SK-N-MC (cell line): ENCODE data around the gene MINK1.

ENCODE experiments used
- DNase-seq: peaks from one replicate; pipeline ENCODE4 v3.0.0-alpha.2; 2011; ENCODE audit warnings: low read depth, low spot score
- H3K27ac ChIP-seq: fragments of 200-600 bp; sonication (generic); 2 replicates; pipeline ENCODE4 v1.5.1; 2016; ENCODE audit warnings: mixed run types
- H3K36me3 ChIP-seq: fragments of 200-600 bp; sonication (generic); 2 replicates; pipeline ENCODE4 v1.6.1; 2017; ENCODE audit warnings: antibody characterized with exemption, low read length, mixed read lengths; ENCODE audit not compliant: insufficient read depth
- H3K4me3 ChIP-seq: fragments of 200-600 bp; sonication (generic); 2 replicates; pipeline ENCODE4 v1.5.1; 2016
- H3K9ac ChIP-seq: fragments of 200-600 bp; sonication (generic); 2 replicates; pipeline ENCODE4 v1.8.0; 2017; ENCODE audit warnings: mixed run types, mixed read lengths; ENCODE audit not compliant: insufficient read length
- H3K9me3 ChIP-seq: fragments of 200-600 bp; sonication (generic); 2 replicates; pipeline ENCODE4 v1.6.1; 2017; ENCODE audit warnings: low read depth, mild to moderate bottlenecking, antibody characterized with exemption, low read length, moderate library complexity, mixed read lengths
- EZH2 ChIP-seq: fragments of 200-600 bp; sonication (generic); IDR thresholded peaks from one replicate; pipeline ENCODE4 v1.6.1; 2017; ENCODE audit warnings: antibody characterized with exemption
- FOXP2 ChIP-seq: optimal IDR thresholded peaks from 2 replicates; pipeline ENCODE3; 2011; ENCODE audit warnings: mild to moderate bottlenecking, moderate library complexity; ENCODE audit not compliant: insufficient read depth; ENCODE audit errors: extremely low read length, control extremely low read depth
- POLR2AphosphoS5 ChIP-seq: IDR thresholded peaks from 2 replicates; pipeline ENCODE4 v1.6.1; 2012; ENCODE audit warnings: mild to moderate bottlenecking, low read depth, low read length, borderline replicate concordance

MINK1 gene

DNA sequence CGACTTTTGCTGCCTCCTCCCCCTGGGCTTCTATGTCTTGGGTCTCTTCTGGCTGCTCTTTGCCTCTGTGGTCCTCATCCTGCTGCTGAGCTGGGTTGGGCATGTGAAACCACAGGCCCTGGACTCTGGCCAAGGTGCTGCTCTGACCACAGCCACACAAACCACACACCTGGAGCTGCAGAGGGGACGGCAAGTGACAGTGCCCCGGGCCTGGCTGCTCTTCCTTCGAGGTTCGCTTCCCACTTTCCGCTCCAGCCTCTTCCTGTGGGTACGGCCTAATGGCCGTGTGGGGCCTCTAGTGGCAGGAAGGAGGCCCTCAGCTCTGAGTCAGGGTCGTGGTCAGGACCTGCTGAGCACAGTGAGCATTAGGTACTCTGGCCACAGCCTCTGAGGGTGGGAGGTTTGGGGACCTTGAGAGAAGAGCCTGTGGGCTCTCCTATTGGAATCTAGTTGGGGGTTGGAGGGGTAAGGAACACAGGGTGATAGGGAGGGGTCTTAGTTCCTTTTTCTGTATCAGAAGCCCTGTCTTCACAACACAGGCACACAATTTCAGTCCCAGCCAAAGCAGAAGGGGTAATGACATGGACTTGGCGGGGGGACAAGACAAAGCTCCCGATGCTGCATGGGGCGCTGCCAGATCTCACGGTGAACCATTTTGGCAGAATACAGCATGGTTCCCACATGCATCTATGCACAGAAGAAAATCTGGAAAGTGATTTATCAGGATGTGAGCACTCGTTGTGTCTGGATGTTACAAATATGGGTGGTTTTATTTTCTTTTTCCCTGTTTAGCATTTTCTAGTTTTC, 101.2 kb downstream of the MINK1 start:
- Histone ChIP-seq H3K9me3 (no peaks in the 10 kb centered on the region), H3K27ac (no peak overlapping the region), H3K36me3 (peaks cover 20% of the 10 kb centered on the region; the same call in 1 of the 2 replicates), H3K4me3 (no peak overlapping the region), H3K9ac (no peak overlapping the region)
- no peak for DNase-seq
- TF ChIP-seq FOXP2, result no peak

- no peak for DNase-seq
- H3K27ac ChIP-seq, result no peak overlapping the region
- H3K36me3 ChIP-seq, result peaks cover 20% of the 10 kb centered on the region; the same call in 1 of the 2 replicates
- TF ChIP-seq EZH2 (no peak), POLR2AphosphoS5 (no peak), FOXP2 (no peak)
- H3K9me3 ChIP-seq, result no peaks in the 10 kb centered on the region
- no peak overlapping the region for H3K9ac ChIP-seq
- H3K4me3 ChIP-seq, result no peak overlapping the region
Observed at GRCh38 chr17:4935650-4936049, 102.5 kb downstream of the MINK1 start.

- no peak for DNase-seq
- Histone ChIP-seq H3K36me3 (peaks cover 20% of the 10 kb centered on the region; the same call in 1 of the 2 replicates), H3K27ac (no peak overlapping the region), H3K9ac (no peak overlapping the region), H3K4me3 (no peak overlapping the region), H3K9me3 (no peaks in the 10 kb centered on the region)
- no peak for TF ChIP-seq EZH2
- TF ChIP-seq POLR2AphosphoS5, result no peak
- no peak for TF ChIP-seq FOXP2
Observed at GRCh38 chr17:4936436-4936835, 103.3 kb downstream of the MINK1 start.

DNA sequence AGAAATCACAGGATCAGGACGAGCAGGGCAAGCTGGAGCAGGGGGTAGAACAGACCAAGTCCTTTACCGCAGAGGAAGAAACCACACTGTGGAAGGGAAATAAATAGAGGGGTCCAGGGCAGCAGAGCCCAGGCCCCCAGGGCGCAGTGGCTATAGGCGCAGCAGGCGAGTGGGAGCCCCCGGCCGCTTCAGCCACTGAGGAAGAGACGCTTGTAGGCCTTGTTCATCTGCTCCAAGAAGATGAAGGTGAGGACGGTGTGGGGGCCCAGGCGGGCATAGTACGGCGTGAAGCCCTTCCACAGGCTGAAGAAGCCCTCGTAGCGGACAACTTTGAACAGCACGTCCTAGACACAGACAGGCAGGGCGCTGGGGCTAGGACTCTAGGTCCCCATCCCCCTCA, 104.4 kb downstream of the MINK1 start:
- Histone ChIP-seq H3K9me3 (no peaks in the 10 kb centered on the region), H3K36me3 (peaks cover 26% of the 10 kb centered on the region), H3K27ac (no peak overlapping the region), H3K4me3 (no peak overlapping the region), H3K9ac (no peak overlapping the region)
- DNase-seq, result no peak
- TF ChIP-seq FOXP2 (no peak), POLR2AphosphoS5 (no peak)

GRCh38 chr17:4938069-4938491, 104.9 kb downstream of the MINK1 start:
- DNase-seq, result no peak
- peak overlapping the region; percentile 87; the same call in 1 of the 2 replicates for H3K4me3 ChIP-seq
- H3K27ac ChIP-seq, result no peak overlapping the region
- H3K36me3 ChIP-seq, result peaks cover 32% of the 10 kb centered on the region
- TF ChIP-seq EZH2 (no peak), FOXP2 (no peak), POLR2AphosphoS5 (no peak)
- peak overlapping the region; percentile 95 for H3K9ac ChIP-seq
- no peaks in the 10 kb centered on the region for H3K9me3 ChIP-seq

DNA sequence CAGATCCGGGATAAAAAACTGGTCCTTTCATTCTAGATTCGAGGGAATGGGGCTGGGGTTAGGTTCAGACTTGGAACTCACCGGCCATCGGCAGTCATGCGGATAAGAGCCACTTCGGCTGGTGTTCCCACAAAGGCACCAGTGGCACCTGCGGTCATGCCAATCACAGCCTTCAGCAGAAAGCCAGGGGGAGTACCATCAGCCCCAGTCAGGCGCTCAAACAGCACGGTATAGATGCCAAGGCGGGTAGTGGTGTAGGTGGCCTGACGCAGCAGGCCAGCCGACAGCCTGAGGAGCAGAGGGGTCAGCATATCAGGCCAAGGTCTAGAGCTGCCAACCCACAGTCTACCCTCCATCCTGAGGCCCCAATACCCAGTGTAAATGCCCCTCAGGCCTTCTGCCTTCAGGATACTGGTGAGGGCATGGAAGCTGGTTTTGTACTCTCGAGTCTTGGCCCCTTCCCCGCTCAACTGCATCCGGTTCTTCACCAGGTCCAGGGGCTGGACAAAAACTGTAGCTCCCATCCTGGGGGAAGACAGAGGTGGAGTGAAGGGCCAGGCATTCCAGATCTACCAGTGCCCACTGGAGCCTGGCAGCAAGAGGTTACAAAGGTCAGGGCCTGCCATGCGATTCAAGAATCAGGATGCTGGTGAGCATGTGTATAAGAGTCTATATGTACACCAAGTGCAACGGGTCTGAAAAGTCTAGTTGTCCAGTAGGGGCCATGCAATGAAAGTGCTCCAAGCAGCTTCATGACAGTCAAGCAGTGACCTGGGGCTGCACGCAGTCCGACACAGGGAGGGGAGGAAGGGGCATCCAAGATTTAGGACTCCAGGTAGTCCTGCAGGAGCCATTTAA, 105.8 kb downstream of the MINK1 start:
- DNase-seq, result no peak
- H3K9ac ChIP-seq, result peak overlapping the region; percentile 95
- H3K27ac ChIP-seq, result peak overlapping the region; percentile 97
- no peaks in the 10 kb centered on the region for H3K9me3 ChIP-seq
- peaks cover 37% of the 10 kb centered on the region for H3K36me3 ChIP-seq
- no peak for TF ChIP-seq POLR2AphosphoS5
- TF ChIP-seq FOXP2, result no peak
- TF ChIP-seq EZH2, result no peak
- H3K4me3 ChIP-seq, result peak overlapping the region; percentile 87

- H3K4me3 ChIP-seq, result peak overlapping the region; percentile 87
- peaks cover 43% of the 10 kb centered on the region for H3K36me3 ChIP-seq
- peak overlapping the region; percentile 97 for H3K27ac ChIP-seq
- H3K9me3 ChIP-seq, result no peaks in the 10 kb centered on the region
- no peak for TF ChIP-seq FOXP2
- no peak for TF ChIP-seq POLR2AphosphoS5
- TF ChIP-seq EZH2, result no peak
- no peak for DNase-seq
- H3K9ac ChIP-seq, result peak overlapping the region; percentile 95
Observed at GRCh38 chr17:4939546-4939795, 106.3 kb downstream of the MINK1 start.

DNA sequence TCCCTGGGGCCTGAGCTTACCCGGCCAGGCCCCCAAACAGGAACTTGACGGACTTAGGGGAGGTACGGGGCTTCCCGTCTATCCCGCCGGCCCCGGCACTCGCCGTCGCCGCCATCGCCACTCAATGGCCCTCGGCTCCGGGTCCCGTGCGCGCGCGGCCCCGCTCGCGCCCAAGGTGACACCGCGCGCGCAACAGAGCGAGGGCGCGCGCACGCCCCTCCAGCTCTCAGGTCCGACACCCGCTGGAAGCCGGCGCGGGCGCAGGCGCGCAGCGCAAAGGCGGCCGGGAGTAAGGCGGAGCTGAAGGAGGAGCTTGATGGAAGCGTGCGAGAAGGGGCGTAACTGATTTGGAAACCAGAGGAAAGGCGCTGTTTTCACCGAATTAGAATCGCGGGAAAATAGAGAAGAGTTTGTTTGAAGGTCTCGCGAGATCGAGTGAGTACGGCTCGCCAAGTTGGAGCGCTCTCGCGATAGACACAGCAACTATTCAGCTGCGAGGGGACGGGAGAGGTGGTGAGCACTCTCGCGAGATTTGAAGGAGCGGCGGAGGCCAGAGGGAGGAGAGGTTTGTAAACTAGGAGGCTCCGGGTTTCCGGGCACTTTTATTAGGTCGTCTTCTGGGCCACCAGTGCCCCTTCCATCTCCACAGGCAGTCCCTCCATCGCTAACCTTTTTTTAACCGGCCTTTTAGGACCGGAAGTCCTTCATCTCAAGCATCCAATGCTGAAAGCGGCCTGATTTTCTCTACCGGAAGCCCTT, 106.8 kb downstream of the MINK1 start, which contains the start of the genes RNF167 and SLC25A11:
Gene RNF167 (plus strand): TSS at position 473 of the 759 bp plus-strand sequence. CDS start 642 bp downstream, outside the sequence.
Gene SLC25A11 (minus strand): TSS at position 251 of the 759 bp plus-strand sequence. CDS start 136 bp downstream, at position 115.
- DNase-seq, result peak; percentile 95
- Histone ChIP-seq H3K36me3 (peaks cover 48% of the 10 kb centered on the region), H3K9ac (peak within 1 kb of the TSS; percentile 95), H3K27ac (peak within 1 kb of the TSS; percentile 97), H3K4me3 (peak within 1 kb of the TSS; percentile 87), H3K9me3 (no peaks in the 10 kb centered on the region)
- TF ChIP-seq FOXP2 (no peak), POLR2AphosphoS5 (peak; percentile 66; the same call in 1 of the 2 replicates), EZH2 (no peak)
